ENCODE results near the gene EPG5.

DNA sequence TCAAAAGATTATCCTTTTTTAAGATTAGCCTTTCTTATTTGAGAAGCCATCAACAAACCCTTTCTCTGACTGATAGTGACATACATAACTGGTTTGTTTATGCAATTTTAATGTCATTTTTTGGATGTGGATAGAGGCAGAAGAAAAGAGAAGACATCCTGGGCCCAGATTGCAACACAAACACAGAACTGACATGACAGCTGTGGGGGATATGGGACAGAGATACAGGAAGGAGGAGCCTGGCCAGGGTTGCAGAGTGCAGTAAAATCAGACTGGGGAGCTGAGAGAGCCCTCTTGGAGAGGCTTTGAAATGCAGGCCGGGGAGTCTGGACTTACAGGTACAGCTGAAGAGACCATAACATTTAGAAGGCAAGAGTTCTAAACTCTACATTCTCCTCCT lies 76.5 kb downstream of the EPG5 start:
- TF ChIP-seq EZH2 (IDR thresholded peaks at IDR 0.05; ENCODE audit: borderline replicate concordance, low read depth, low read length, severe bottlenecking): no peak
- TF ChIP-seq, protein P1, sequence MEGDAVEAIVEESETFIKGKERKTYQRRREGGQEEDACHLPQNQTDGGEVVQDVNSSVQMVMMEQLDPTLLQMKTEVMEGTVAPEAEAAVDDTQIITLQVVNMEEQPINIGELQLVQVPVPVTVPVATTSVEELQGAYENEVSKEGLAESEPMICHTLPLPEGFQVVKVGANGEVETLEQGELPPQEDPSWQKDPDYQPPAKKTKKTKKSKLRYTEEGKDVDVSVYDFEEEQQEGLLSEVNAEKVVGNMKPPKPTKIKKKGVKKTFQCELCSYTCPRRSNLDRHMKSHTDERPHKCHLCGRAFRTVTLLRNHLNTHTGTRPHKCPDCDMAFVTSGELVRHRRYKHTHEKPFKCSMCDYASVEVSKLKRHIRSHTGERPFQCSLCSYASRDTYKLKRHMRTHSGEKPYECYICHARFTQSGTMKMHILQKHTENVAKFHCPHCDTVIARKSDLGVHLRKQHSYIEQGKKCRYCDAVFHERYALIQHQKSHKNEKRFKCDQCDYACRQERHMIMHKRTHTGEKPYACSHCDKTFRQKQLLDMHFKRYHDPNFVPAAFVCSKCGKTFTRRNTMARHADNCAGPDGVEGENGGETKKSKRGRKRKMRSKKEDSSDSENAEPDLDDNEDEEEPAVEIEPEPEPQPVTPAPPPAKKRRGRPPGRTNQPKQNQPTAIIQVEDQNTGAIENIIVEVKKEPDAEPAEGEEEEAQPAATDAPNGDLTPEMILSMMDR (IDR thresholded peaks at IDR 0.05; ENCODE audit: borderline replicate concordance, extremely low read depth, low read length, poor library complexity, severe bottlenecking): no peak

All from DND-41 (cell line).